Transverse colon (tissue), 4 donors: Measurements from ENCODE around the gene BRAT1. TPM values are rescaled to one million over a fixed set of nuclear protein-coding genes. Genes with fewer than 3 reads are reported as not detected.

ENCODE experiments used
- DNase-seq: peaks from one replicate; pipeline ENCODE4 v3.0.0-alpha.2; 2019
- H3K27ac ChIP-seq, 4 donors: fragments of 200-600 bp; sonication (generic); 2 replicates each; pipeline ENCODE4 v1.5.1; 2016 to 2018; ENCODE audit warnings: inconsistent platforms in 4 of 4
- H3K27me3 ChIP-seq: fragments of 200-600 bp; sonication (generic); 2 replicates; pipeline ENCODE4 v1.5.1; 2017; ENCODE audit warnings: inconsistent platforms
- H3K36me3 ChIP-seq, 4 donors: fragments of 200-600 bp; sonication (generic); 2 replicates each; pipeline ENCODE4 v1.5.1; 2017 to 2019; ENCODE audit warnings: inconsistent platforms in 4 of 4
- H3K4me1 ChIP-seq, 4 donors: fragments of 200-600 bp; sonication (generic); 2 replicates each; pipeline ENCODE4 v1.5.1; 2017 to 2020; ENCODE audit warnings: inconsistent platforms in 4 of 4
- H3K4me3 ChIP-seq, 4 donors: fragments of 200-600 bp; sonication (generic); 1 replicate in 1 of 4; 2 replicates in 3 of 4; pipeline versions ENCODE4 v1.5.1 to v1.6.1; 2017 to 2019; ENCODE audit warnings: inconsistent platforms in 4 of 4
- H3K9me3 ChIP-seq, 2 donors: fragments of 200-600 bp; sonication (generic); 2 replicates each; pipeline ENCODE4 v1.5.1; 2017 to 2019; ENCODE audit warnings: inconsistent platforms in 2 of 2
- EP300 ChIP-seq: sonication (generic); formaldehyde crosslinking; IDR thresholded peaks from one replicate; pipeline ENCODE4 v1.6.1; 2017; ENCODE audit warnings: antibody characterized with exemption, low read depth
- POLR2A ChIP-seq: fragments of 450-650 bp; IDR thresholded peaks from one replicate; pipeline ENCODE4 v1.6.1; 2016; ENCODE audit warnings: antibody characterized with exemption, mild to moderate bottlenecking, moderate library complexity
- POLR2AphosphoS5 ChIP-seq, 3 donors: sonication (generic); formaldehyde crosslinking; IDR thresholded peaks; one replicate each; pipeline ENCODE4 v1.6.1; 2016; ENCODE audit warnings: antibody characterized with exemption in 3 of 3
- WGBS, 2 donors: methylation state at CpG; one replicate each; pipeline ENCODE4 v1.1.5; 2018; ENCODE audit warnings: low coverage in 1 of 2; 5-methylcytosine and 5-hydroxymethylcytosine counted together
- in situ Hi-C, 4 donors: fragments of 200-750 bp; cut with MboI; loops; one replicate each; pipeline versions ENCODE4 v1.15.0 to v1.15.1; 2017; ENCODE audit warnings: low sequenced_read_pairs in 3 of 4, low pct_ligation_motif_present in 1 of 4, low pct_unique_long_range_greater_than_20kb in 1 of 4
- intact Hi-C: fragments of 100-400 bp; cut with DNase I; formaldehyde crosslinking; loops from one replicate; pipeline ENCODE4 v1.15.1; 2023; ENCODE audit warnings: low total_unique reads
- total RNA-seq, 4 donors: library from RNA; depleted of rRNA; stranded (reverse); fragments of >200 nt; gene quantifications; one replicate each; pipeline ENCODE4 v1.1.0, GENCODE V29; 2016
- TF ChIP-seq, protein P1 (sequence below), 5 experiments: fragments of 200-600 bp in 3 of 5; fragments of 450-650 bp in 2 of 5; sonication (generic) in 3 of 5; IDR thresholded peaks; 1 replicate in 2 of 5; 2 replicates in 3 of 5; pipeline ENCODE4 v1.5.1; 2016 to 2017; ENCODE audit warnings: antibody characterized with exemption in 5 of 5, inconsistent platforms in 3 of 5, mild to moderate bottlenecking in 2 of 5, moderate library complexity in 1 of 5

The BRAT1 gene
- total RNA-seq, 4 donors from 2014 or later: 31.7 to 120 (median 40.4) TPM

DNA sequence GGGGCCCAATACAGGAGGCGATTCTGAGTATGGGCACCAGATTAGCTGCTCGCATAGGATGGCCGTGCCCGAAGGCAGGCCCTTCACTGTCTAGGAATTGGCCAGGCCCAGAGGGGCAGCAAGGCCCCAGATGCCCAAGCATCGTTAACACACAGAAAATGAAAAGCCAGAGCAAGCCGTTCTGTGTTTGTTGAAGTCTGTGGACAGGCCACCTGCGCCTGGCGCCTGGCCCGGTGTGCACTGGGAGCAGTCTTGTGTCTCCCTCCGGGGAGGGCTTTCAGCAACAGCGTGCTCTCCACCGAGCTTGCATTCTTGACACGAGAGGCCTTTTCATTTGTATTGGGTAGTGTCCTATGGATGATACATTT lies 41.9 kb upstream of the BRAT1 start:
- TF ChIP-seq POLR2A: no peak
- TF ChIP-seq, protein P1, sequence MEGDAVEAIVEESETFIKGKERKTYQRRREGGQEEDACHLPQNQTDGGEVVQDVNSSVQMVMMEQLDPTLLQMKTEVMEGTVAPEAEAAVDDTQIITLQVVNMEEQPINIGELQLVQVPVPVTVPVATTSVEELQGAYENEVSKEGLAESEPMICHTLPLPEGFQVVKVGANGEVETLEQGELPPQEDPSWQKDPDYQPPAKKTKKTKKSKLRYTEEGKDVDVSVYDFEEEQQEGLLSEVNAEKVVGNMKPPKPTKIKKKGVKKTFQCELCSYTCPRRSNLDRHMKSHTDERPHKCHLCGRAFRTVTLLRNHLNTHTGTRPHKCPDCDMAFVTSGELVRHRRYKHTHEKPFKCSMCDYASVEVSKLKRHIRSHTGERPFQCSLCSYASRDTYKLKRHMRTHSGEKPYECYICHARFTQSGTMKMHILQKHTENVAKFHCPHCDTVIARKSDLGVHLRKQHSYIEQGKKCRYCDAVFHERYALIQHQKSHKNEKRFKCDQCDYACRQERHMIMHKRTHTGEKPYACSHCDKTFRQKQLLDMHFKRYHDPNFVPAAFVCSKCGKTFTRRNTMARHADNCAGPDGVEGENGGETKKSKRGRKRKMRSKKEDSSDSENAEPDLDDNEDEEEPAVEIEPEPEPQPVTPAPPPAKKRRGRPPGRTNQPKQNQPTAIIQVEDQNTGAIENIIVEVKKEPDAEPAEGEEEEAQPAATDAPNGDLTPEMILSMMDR (IDR thresholded peaks at IDR 0.05): no peak
- TF ChIP-seq POLR2AphosphoS5 (IDR thresholded peaks at IDR 0.05): no peak
- TF ChIP-seq EP300: no peak
- no peaks in the 10 kb centered on the region for H3K9me3 ChIP-seq
- DNase-seq: no peak
- in situ Hi-C loops (no loop called here), intact Hi-C loops (no loop called here)
- no peak overlapping the region for H3K27ac ChIP-seq
- WGBS, 2 donors: 90% methylated on average over 4 to 13 of the region's 13 CpGs
- H3K36me3 ChIP-seq: peaks cover 0 to 26% (median 13%) of the 10 kb centered on the region in 4 donors
- H3K4me3 ChIP-seq: no peak overlapping the region
- H3K27me3 ChIP-seq: no peaks in the 10 kb centered on the region
- H3K4me1 ChIP-seq: no peaks in the 10 kb centered on the region

DNA sequence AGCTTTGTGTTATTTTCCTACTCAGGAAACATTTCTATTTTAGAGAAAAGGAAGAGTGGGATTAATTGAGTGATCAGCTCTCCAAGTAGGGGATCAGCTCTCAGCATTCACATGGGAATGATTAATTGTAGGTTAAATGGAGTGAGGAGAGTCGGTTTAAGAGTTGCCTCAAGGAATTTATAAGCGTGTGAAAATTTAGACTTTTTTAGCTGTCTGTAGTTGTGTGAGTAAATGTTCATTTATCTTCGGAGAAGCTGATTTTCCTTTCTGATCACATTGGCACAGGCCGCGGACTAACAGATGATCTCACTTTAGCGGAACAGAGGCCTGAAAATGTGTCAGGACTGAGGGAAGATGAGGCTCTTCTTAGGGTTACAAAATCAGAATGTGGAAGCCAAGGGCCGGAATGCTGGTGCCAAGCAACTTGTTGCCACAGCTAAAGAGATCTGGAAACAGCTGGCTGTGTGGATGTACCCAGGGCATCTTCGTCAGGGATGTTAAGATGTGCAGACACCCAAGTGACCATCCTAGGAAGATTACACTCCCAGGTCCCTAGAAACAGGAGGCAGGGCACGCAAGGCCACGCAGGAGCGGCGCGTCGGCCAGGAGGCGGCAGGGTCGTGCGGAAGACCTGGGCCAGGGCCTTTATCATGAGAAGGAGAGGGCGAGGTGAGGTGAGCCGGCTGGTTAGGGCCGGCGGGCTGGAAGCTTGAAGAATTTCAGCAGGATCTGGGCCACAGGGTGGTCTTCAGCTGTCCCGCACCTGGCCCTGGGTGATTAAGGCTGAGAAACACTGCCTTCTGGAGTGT lies 41.3 kb upstream of the BRAT1 start:
- DNase-seq: no peak
- peaks cover 0 to 30% (median 13%) of the 10 kb centered on the region in 4 donors for H3K36me3 ChIP-seq
- H3K4me1 ChIP-seq: no peaks in the 10 kb centered on the region
- WGBS, 2 donors: 90 to 93% methylated on average over 7 to 22 of the region's 22 CpGs
- H3K27me3 ChIP-seq: no peaks in the 10 kb centered on the region
- H3K4me3 ChIP-seq: no peak overlapping the region
- H3K27ac ChIP-seq: no peak overlapping the region
- TF ChIP-seq POLR2AphosphoS5 (IDR thresholded peaks at IDR 0.05) (no peak), POLR2A (no peak), EP300 (no peak)
- TF ChIP-seq, protein P1 (IDR thresholded peaks at IDR 0.05): no peak
- no peaks in the 10 kb centered on the region for H3K9me3 ChIP-seq
- in situ Hi-C loops (no loop called here), intact Hi-C loops (no loop called here)

DNA sequence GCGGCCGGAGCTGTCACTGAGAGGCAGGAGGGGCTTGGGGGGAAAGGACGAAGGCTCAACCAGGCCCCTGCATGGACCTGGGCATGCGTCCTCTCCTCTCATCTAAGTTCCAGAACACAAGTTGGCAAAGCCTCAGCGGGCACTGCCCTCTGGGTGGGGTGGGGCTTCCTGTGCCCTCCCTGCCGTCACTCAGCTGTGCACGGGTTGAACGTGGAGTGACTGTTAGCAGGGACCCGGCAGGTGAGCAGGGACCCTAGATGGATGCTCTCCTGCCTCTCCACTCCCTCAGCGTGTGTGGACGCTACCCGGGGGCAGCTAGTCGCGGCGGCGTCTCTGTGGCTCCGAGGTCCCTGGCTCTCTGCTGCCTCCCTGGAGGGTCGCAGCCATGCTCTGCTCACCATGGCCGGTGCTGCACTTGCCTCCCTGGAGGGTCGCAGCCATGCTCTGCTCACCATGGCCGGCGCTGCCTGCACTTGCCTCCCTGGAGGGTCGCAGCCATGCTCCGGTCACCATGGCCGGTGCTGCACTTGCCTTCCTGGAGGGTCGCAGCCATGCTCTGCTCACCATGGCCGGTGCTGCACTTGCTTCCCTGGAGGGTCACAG lies 40.0 kb upstream of the BRAT1 start:
- in situ Hi-C loops: no loop called here
- intact Hi-C loops: no loop called here

DNA sequence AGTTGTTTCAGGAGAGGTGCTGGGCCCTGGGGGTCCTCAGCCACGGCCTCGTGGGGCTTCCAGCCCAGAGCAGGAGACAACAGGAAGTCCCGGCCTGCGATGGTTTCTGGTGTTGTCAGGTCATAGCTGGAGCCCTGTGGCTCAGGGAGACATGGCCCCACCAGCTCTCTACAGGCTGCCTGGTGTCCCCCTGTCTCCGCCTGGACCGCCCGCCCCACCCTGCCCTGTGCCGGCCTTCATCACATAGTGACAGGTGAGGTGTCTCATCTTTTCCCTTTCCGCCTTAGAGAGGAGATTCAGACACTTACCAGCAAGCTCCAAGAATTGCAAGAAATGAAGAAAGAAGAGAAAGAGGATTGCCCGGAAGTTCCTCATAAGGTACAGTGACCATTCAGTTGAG lies 39.3 kb upstream of the BRAT1 start:
- in situ Hi-C loops: no loop called here
- Histone ChIP-seq H3K9me3 (no peaks in the 10 kb centered on the region), H3K4me1 (no peaks in the 10 kb centered on the region), H3K36me3 (peaks cover 0 to 33% (median 12%) of the 10 kb centered on the region in 4 donors), H3K27me3 (no peaks in the 10 kb centered on the region), H3K4me3 (no peak overlapping the region), H3K27ac (no peak overlapping the region)
- intact Hi-C loops: no loop called here
- TF ChIP-seq EP300: no peak
- no peak for TF ChIP-seq POLR2A
- TF ChIP-seq, protein P1 (IDR thresholded peaks at IDR 0.05): no peak
- DNase-seq: no peak
- 94 to 100% methylated on average over 2 to 10 of the region's 10 CpGs for WGBS, 2 donors

More for the DNA sequence above, 40.0 kb upstream of the BRAT1 start:
- no peaks in the 10 kb centered on the region for H3K27me3 ChIP-seq
- DNase-seq: no peak
- no peak overlapping the region for H3K27ac ChIP-seq
- H3K36me3 ChIP-seq: peaks cover 0 to 30% (median 13%) of the 10 kb centered on the region in 4 donors
- TF ChIP-seq POLR2A (no peak), POLR2AphosphoS5 (IDR thresholded peaks at IDR 0.05) (no peak), EP300 (no peak)
- TF ChIP-seq, protein P1 (IDR thresholded peaks at IDR 0.05): no peak
- H3K4me3 ChIP-seq: no peak overlapping the region
- no peaks in the 10 kb centered on the region for H3K9me3 ChIP-seq
- no peaks in the 10 kb centered on the region for H3K4me1 ChIP-seq
- 87% methylated on average over 24 of the region's 27 CpGs; no CpG with 5 or more reads in 1 of the 2 donors for WGBS, 2 donors
